Activated CD8-positive, alpha-beta memory T cell treated with anti-CD3 and anti-CD28 coated beads for 4 hours (primary cell): ENCODE measurements around the gene MYCL.
"Not testable (repeated sequence)": the region's sequence is repeated elsewhere in the genome, so short reads cannot be mapped to it uniquely, and the experiment has no call there.

ENCODE experiments used
- DNase-seq, 2 donors: peaks; one replicate each; pipeline ENCODE4 v3.0.0-alpha.2; 2020; ENCODE audit warnings: low read depth in 2 of 2

Gene MYCL

GRCh38 chr1:39917825-39918224, 16.1 kb upstream of the MYCL start:
- DNase-seq: no peak

- DNase-seq: no peak
These were observed 13.9 kb upstream of the MYCL start for GRCh38 chr1:39915499-39916129.

GRCh38 chr1:39913136-39913535, 11.4 kb upstream of the MYCL start:
- not testable (repeated sequence) for DNase-seq

- DNase-seq: no peak
These were observed 8.5 kb upstream of the MYCL start for GRCh38 chr1:39910263-39910662.

- no peak for DNase-seq
These were observed 6.8 kb upstream of the MYCL start for GRCh38 chr1:39908534-39908933.

- no peak for DNase-seq
These were observed 6.1 kb upstream of the MYCL start for GRCh38 chr1:39907528-39908453.

- no peak for DNase-seq
These were observed 3.5 kb upstream of the MYCL start for GRCh38 chr1:39905172-39905571.

- no peak for DNase-seq
These were observed 717 bp upstream of the MYCL start for GRCh38 chr1:39902460-39902807.

- no peak for DNase-seq
These were observed 328 bp downstream of the MYCL start for GRCh38 chr1:39901464-39901713.

GRCh38 chr1:39900662-39901463, 854 bp downstream of the MYCL start:
- DNase-seq: no peak

GRCh38 chr1:39899611-39900538, 1.8 kb downstream of the MYCL start:
- no peak for DNase-seq

- DNase-seq: no peak
These were observed 2.8 kb downstream of the MYCL start for GRCh38 chr1:39898648-39899603.

- no peak for DNase-seq
These were observed 3.5 kb downstream of the MYCL start for GRCh38 chr1:39898191-39898590.

GRCh38 chr1:39896909-39897685, 4.6 kb downstream of the MYCL start:
- DNase-seq: no peak

- DNase-seq: no peak
These were observed 5.8 kb downstream of the MYCL start for GRCh38 chr1:39895731-39896480.

GRCh38 chr1:39894884-39895495, 6.7 kb downstream of the MYCL start:
- DNase-seq: no peak

- DNase-seq: no peak
These were observed 8.8 kb downstream of the MYCL start for GRCh38 chr1:39892601-39893595.
